HepG2 (cell line): ENCODE results near the gene SHC3.

Source experiments
- DNMT1 ChIP-seq: sonication (generic); formaldehyde crosslinking; IDR thresholded peaks from 2 replicates; pipeline ENCODE4 v1.5.1; 2020; ENCODE audit warnings: mild to moderate bottlenecking, missing genetic modification reagents
- SOX5 ChIP-seq: IDR thresholded peaks from 2 replicates; pipeline ENCODE4 v1.6.1; 2016; ENCODE audit warnings: borderline replicate concordance
- TP53 ChIP-seq: sonication (generic); formaldehyde crosslinking; conservative IDR thresholded peaks from 2 replicates; pipeline ENCODE4 v1.4.0; 2020; ENCODE audit warnings: missing genetic modification reagents

DNA sequence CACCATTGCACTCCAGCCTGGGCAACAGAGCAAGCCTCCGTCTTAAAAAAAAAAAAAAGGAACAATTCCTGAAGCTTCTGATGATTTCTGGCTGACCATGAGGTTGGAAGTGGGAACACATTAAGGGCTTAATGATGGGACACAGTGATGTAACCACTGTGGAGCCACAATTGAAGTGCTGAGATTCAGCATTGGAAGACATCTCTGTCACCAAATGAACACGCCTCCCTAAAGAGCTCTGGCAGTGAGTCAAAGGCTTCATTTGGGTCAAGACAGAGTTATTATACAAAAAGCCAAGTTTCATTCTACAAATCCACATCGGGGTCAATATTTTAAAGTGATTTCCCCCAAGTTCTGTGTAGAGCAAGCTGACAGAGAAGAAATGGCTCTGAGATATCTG lies 191.8 kb downstream of the SHC3 start:
- TF ChIP-seq DNMT1 (CRISPR knock-in tag) = no peak
- TF ChIP-seq TP53 (CRISPR knock-in tag) = no peak
- TF ChIP-seq SOX5 (CRISPR knock-in tag) = no peak
